ENCODE results near the gene HOMER2.

DNA sequence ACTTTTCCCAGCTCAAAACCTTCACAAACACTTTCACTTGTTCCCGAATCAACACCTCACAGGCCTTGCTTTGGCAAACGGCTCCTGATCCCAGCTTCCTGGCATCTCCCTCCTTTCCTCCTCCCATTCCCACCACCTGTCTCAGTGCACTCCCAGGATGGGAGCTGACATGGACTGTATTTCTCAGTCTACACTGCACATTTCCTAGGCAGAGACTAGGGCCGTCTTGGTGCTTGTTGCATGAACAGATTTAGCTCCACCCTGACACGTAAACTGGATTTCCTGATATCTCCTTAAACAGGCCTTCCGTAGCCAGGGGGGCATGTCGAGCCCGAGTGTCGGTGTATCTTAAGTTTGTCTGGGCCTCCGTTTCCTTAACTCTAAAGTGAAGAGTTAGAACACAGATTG lies 143.9 kb downstream of the HOMER2 start:
- TF ChIP-seq JUND (CRISPR knock-in tag; IDR thresholded peaks at IDR 0.05), result no peak
- no peak for TF ChIP-seq POLR2A (IDR thresholded peaks at IDR 0.05; ENCODE audit: insufficient read depth in 1 of 2, low read depth in 2 of 2, low read length in 2 of 2)
- TF ChIP-seq CTCF (CRISPR knock-in tag; IDR thresholded peaks at IDR 0.05), result no peak
- TF ChIP-seq, protein P1, sequence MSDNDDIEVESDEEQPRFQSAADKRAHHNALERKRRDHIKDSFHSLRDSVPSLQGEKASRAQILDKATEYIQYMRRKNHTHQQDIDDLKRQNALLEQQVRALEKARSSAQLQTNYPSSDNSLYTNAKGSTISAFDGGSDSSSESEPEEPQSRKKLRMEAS (IDR thresholded peaks at IDR 0.05), result no peak
- no peak for TF ChIP-seq TOPORS (CRISPR knock-in tag; IDR thresholded peaks at IDR 0.05)
- TF ChIP-seq, protein P2, sequence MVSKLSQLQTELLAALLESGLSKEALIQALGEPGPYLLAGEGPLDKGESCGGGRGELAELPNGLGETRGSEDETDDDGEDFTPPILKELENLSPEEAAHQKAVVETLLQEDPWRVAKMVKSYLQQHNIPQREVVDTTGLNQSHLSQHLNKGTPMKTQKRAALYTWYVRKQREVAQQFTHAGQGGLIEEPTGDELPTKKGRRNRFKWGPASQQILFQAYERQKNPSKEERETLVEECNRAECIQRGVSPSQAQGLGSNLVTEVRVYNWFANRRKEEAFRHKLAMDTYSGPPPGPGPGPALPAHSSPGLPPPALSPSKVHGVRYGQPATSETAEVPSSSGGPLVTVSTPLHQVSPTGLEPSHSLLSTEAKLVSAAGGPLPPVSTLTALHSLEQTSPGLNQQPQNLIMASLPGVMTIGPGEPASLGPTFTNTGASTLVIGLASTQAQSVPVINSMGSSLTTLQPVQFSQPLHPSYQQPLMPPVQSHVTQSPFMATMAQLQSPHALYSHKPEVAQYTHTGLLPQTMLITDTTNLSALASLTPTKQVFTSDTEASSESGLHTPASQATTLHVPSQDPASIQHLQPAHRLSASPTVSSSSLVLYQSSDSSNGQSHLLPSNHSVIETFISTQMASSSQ (IDR thresholded peaks at IDR 0.05; ENCODE audit: low read depth), result no peak
- TF ChIP-seq, protein P2 (CRISPR knock-in tag; IDR thresholded peaks at IDR 0.05; ENCODE audit: borderline replicate concordance), result no peak
- TF ChIP-seq HDAC2 (CRISPR knock-in tag; IDR thresholded peaks at IDR 0.05), result no peak
- no peak for TF ChIP-seq ETV6 (CRISPR knock-in tag; conservative IDR thresholded peaks at IDR 0.05)
- no peak for TF ChIP-seq HDAC6 (IDR thresholded peaks at IDR 0.05; ENCODE audit: low read depth, low read length)
- TF ChIP-seq ELF1 (CRISPR knock-in tag; IDR thresholded peaks at IDR 0.05), result no peak
- no peak for TF ChIP-seq POLR2AphosphoS5 (IDR thresholded peaks at IDR 0.05; ENCODE audit: low read depth, low read length)
